Glutamatergic neuron (in vitro differentiated cells): ENCODE measurements around the gene SZT2. TPM values are rescaled to one million over a fixed set of nuclear protein-coding genes. Genes with fewer than 3 reads are reported as not detected.

ENCODE experiments used
- DNase-seq: peaks from one replicate; pipeline ENCODE4 v3.0.0; 2022
- H3K27ac Mint-ChIP-seq: one replicate; pipeline ENCODE4 v1.8.0; 2020; ENCODE audit warnings: mild to moderate bottlenecking, mixed read lengths, inconsistent platforms; ENCODE audit not compliant: unreplicated experiment
- H3K27me3 Mint-ChIP-seq: one replicate; pipeline ENCODE4 v1.8.0; 2020; ENCODE audit warnings: mild to moderate bottlenecking, moderate library complexity, mixed read lengths, inconsistent platforms; ENCODE audit not compliant: unreplicated experiment
- H3K36me3 Mint-ChIP-seq: one replicate; pipeline ENCODE4 v1.8.0; 2020; ENCODE audit warnings: mild to moderate bottlenecking, mixed read lengths, inconsistent platforms; ENCODE audit not compliant: unreplicated experiment
- H3K4me1 Mint-ChIP-seq: one replicate; pipeline ENCODE4 v1.8.0; 2020; ENCODE audit warnings: mild to moderate bottlenecking, low read depth, mixed read lengths, inconsistent platforms; ENCODE audit not compliant: unreplicated experiment
- H3K4me3 Mint-ChIP-seq: one replicate; pipeline ENCODE4 v1.8.0; 2020; ENCODE audit warnings: mild to moderate bottlenecking, mixed read lengths, inconsistent platforms; ENCODE audit not compliant: unreplicated experiment
- H3K9me3 Mint-ChIP-seq: one replicate; pipeline ENCODE4 v1.8.0; 2020; ENCODE audit warnings: mild to moderate bottlenecking, moderate library complexity, mixed read lengths, inconsistent platforms; ENCODE audit not compliant: unreplicated experiment
- total RNA-seq: library from RNA; stranded (reverse); fragmentation: NEBNext Ultra II Directional; extraction: Animal tissue kit (Norgen Biotek cat#: 25700); gene quantifications from one replicate; pipeline ENCODE4 v1.2.1, GENCODE V29; 2021; ENCODE audit not compliant: unreplicated experiment
- TF ChIP-seq, protein P1 (sequence below): fragments of 200-600 bp; sonication (generic); IDR thresholded peaks from one replicate; pipeline ENCODE4 v1.5.0; 2021; ENCODE audit not compliant: partially characterized antibody, unreplicated experiment

Gene SZT2
- total RNA-seq, 1 donor from 2014 or later = 85.3 TPM

- no peak for DNase-seq
- Mint-ChIP-seq H3K27ac (no peak overlapping the region), H3K4me3 (no peak overlapping the region), H3K27me3 (peaks cover 5% of the 10 kb centered on the region), H3K9me3 (peaks cover 2% of the 10 kb centered on the region), H3K36me3 (no peaks in the 10 kb centered on the region), H3K4me1 (no peaks in the 10 kb centered on the region)
- TF ChIP-seq, protein P1, sequence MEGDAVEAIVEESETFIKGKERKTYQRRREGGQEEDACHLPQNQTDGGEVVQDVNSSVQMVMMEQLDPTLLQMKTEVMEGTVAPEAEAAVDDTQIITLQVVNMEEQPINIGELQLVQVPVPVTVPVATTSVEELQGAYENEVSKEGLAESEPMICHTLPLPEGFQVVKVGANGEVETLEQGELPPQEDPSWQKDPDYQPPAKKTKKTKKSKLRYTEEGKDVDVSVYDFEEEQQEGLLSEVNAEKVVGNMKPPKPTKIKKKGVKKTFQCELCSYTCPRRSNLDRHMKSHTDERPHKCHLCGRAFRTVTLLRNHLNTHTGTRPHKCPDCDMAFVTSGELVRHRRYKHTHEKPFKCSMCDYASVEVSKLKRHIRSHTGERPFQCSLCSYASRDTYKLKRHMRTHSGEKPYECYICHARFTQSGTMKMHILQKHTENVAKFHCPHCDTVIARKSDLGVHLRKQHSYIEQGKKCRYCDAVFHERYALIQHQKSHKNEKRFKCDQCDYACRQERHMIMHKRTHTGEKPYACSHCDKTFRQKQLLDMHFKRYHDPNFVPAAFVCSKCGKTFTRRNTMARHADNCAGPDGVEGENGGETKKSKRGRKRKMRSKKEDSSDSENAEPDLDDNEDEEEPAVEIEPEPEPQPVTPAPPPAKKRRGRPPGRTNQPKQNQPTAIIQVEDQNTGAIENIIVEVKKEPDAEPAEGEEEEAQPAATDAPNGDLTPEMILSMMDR = no peak
These were observed 48.3 kb downstream of the SZT2 start for GRCh38 chr1:43438006-43438405.

GRCh38 chr1:43438576-43438952, 48.9 kb downstream of the SZT2 start:
- Mint-ChIP-seq H3K4me3 (no peak overlapping the region), H3K27ac (no peak overlapping the region), H3K36me3 (no peaks in the 10 kb centered on the region), H3K4me1 (no peaks in the 10 kb centered on the region), H3K27me3 (peaks cover 5% of the 10 kb centered on the region), H3K9me3 (no peaks in the 10 kb centered on the region)
- no peak for DNase-seq
- TF ChIP-seq, protein P1 = no peak

DNA sequence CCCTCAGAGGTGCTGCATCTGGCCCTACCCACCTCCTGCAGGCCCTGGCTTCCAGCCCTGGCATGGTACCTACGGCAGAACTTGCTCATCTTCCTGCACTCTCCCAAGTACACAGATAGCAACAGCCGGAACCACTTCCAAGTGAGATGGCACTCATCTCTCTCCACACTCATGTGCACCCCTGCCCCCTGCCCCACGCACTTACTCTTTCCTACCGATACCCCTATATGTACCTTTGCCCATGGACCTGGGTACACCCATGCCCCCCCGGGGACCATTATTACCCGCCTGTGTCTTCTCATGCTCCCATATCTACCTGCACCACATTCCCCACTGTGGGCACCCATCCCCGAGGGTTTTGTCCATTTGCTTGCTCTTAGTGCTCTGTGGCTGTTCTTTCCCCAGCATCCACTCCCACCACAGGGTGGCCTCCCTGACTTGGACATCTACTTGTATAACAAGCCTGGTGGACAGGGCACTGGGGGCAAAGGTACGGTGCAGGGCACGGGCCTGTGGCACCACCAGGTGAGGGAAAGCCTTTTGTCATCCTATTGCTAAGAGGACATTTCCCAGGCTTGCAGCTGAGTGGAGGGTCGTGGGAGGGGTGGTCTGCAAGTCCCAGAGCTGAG, 49.4 kb downstream of the SZT2 start:
- no peaks in the 10 kb centered on the region for H3K36me3 Mint-ChIP-seq
- no peaks in the 10 kb centered on the region for H3K4me1 Mint-ChIP-seq
- peaks cover 3% of the 10 kb centered on the region for H3K27me3 Mint-ChIP-seq
- H3K4me3 Mint-ChIP-seq = no peak overlapping the region
- TF ChIP-seq, protein P1 = no peak
- peak; percentile 4 for DNase-seq
- no peaks in the 10 kb centered on the region for H3K9me3 Mint-ChIP-seq
- no peak overlapping the region for H3K27ac Mint-ChIP-seq

DNA sequence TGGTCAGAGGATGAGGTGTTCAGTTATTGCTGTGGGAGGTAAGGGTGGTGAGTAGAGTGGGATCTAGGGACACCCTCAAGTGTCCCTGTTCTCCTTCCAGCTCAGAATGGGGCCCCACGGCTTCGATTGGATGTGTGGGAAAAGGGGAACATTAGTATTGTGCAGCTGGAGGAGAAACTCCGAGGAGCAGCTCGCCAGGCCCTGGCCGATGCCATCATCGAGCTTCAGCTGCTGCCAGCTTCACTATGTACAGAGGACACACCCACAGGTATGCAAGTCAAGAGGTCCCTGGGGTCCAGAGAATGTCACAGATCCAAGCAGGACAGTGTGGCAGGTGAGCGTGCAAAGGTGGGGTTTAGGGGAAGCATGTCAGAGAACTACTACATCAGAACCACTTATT, 50.1 kb downstream of the SZT2 start:
- no peak for DNase-seq
- Mint-ChIP-seq H3K36me3 (no peaks in the 10 kb centered on the region), H3K27me3 (peaks cover 3% of the 10 kb centered on the region), H3K9me3 (no peaks in the 10 kb centered on the region), H3K4me3 (no peak overlapping the region), H3K27ac (no peak overlapping the region), H3K4me1 (no peaks in the 10 kb centered on the region)
- TF ChIP-seq, protein P1 = no peak

DNA sequence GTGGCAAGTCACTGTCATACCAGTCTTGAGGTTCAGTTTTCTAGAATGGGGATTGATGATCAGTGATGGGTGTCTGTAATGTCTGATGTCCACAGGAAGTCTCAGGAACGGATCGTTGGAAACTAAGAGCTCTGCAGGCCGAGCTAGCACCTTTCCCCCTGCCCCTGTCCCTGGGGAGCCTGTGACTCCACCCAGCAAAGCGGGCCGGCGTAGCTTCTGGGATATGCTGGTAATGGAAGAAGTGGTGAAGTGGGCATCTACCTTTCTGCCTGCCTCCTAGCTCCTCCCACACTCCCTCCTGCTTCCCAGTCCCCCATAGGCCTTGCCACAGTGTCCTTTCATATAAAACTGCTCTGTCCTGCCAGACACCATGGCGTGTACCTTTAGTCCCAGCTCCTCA, 50.7 kb downstream of the SZT2 start:
- DNase-seq = peak; percentile 6

More for the DNA sequence above, 50.7 kb downstream of the SZT2 start:
- TF ChIP-seq, protein P1 = no peak
- H3K9me3 Mint-ChIP-seq = no peaks in the 10 kb centered on the region
- no peaks in the 10 kb centered on the region for H3K4me1 Mint-ChIP-seq
- H3K4me3 Mint-ChIP-seq = no peak overlapping the region
- H3K27me3 Mint-ChIP-seq = peaks cover 3% of the 10 kb centered on the region
- no peaks in the 10 kb centered on the region for H3K36me3 Mint-ChIP-seq
- H3K27ac Mint-ChIP-seq = no peak overlapping the region
